IPS-15b (cell line): ENCODE data around the gene GCAT.

Experiments
- H3K27me3 ChIP-seq: one replicate; pipeline ENCODE4 v1.6.1; 2013; ENCODE audit warnings: low read length; ENCODE audit not compliant: control insufficient read depth, insufficient read depth
- H3K36me3 ChIP-seq: one replicate; pipeline ENCODE4 v1.6.1; 2013; ENCODE audit warnings: low read length; ENCODE audit not compliant: control insufficient read depth, insufficient read depth
- H3K4me1 ChIP-seq: one replicate; pipeline ENCODE4 v1.6.1; 2013; ENCODE audit warnings: mild to moderate bottlenecking, low read length; ENCODE audit not compliant: control insufficient read depth, insufficient read depth
- H3K4me3 ChIP-seq: one replicate; pipeline ENCODE4 v1.5.1; 2013; ENCODE audit warnings: low read depth, low read length
- H3K9ac ChIP-seq: one replicate; pipeline ENCODE4 v1.6.1; 2013; ENCODE audit warnings: low read depth, mild to moderate bottlenecking, low read length
- H3K9me3 ChIP-seq: one replicate; pipeline ENCODE4 v1.6.1; 2013; ENCODE audit warnings: mild to moderate bottlenecking, low read length; ENCODE audit not compliant: control insufficient read depth, insufficient read depth

Gene GCAT

DNA sequence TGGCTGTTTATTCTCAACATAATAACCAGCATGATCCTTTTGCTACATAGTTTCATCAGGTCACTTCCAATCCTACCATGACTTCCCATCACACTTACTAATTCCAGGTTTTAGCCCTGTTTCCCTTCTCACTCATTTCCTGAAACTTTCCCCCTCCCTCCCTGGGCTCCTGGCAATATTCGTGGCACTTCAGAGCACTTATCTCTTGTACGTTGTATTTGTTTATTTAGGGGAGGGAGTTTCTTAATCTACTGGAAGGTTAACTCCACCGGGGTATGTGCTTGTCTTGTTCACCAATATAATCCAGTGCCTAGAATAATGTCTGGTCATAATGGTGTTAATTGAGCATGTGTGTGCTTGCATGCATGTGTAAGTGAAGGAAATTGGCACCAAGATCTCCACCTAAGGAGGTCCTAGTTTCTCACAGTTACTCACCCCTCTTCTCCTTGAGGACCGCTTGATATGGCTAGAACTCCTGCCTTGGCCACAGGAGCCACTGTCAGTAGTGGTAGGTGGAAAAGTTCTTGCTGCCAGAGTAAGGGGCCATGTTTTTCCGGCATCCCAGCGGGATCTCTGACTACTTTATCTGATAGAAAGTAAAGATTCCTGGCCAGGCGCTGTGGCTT, 53.2 kb downstream of the GCAT start:
- no peaks in the 10 kb centered on the region for H3K27me3 ChIP-seq
- no peak overlapping the region for H3K4me3 ChIP-seq
- peaks cover 53% of the 10 kb centered on the region for H3K36me3 ChIP-seq
- no peaks in the 10 kb centered on the region for H3K4me1 ChIP-seq
- H3K9ac ChIP-seq: no peak overlapping the region
- H3K9me3 ChIP-seq: no peaks in the 10 kb centered on the region

DNA sequence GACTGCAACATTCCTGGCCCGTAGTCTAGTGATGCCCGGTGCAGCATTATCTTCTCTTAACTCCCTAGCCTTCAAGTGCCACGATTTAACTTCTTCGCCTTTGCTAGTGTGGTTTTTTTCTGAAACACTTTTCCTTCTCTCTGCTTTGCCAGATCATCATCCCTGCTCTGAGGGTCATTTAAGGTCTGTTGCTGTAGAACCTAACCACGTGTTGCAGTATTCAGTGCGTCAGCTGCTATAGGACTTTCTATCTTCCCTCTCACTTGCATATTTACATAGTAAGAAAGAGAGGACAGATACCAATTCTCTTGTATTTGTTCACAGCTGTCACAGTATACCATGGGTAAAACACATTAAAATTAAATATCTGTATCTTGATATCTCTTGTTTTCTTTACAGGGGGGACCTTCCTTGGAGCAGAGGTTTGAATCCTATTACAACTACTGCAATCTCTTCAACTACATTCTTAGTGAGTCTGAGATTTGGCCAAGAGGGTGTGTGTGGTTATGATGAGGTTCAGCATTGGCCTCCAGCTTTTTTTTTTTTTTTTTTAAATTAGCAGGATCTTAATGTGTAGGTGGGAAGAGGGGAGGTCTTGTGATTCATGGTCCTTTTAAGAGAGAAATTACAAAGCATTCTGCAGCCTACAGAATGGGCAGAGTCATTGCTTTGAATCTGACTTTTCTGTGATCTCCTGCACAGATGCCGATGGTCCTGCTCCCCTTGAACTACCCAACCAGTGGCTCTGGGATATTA, 55.0 kb downstream of the GCAT start:
- Histone ChIP-seq H3K36me3 (peaks cover 64% of the 10 kb centered on the region), H3K9ac (no peak overlapping the region)

DNA sequence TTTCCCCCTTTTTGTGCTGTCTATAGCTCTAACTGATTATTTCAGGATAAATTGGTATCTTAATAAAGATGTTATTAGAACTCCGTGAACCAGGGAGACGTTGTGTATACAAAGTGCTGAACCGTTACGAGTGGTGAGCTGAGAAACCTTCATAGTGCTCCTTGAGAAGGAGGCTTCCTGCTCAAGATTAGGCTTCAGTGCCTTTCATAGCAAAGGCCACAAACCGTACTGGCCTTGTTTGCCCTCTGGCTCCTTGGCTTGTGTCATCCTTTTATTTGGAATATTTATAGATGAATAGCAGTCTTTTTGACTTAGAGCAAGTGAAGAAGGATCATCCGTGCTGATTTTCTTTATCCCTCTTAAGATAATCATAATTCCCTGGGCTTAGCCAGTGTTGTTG, 57.8 kb downstream of the GCAT start:
- H3K4me3 ChIP-seq: no peak overlapping the region
- no peaks in the 10 kb centered on the region for H3K27me3 ChIP-seq
- peaks cover 68% of the 10 kb centered on the region for H3K36me3 ChIP-seq
- no peaks in the 10 kb centered on the region for H3K9me3 ChIP-seq
- no peaks in the 10 kb centered on the region for H3K4me1 ChIP-seq
- H3K9ac ChIP-seq: no peak overlapping the region

More for the DNA sequence above, 55.0 kb downstream of the GCAT start:
- no peak overlapping the region for H3K4me3 ChIP-seq
- no peaks in the 10 kb centered on the region for H3K4me1 ChIP-seq
- no peaks in the 10 kb centered on the region for H3K27me3 ChIP-seq
- no peaks in the 10 kb centered on the region for H3K9me3 ChIP-seq
